Left kidney (tissue), 2 donors: ENCODE measurements around the gene N4BP3. TPM values are rescaled to one million over a fixed set of nuclear protein-coding genes. Genes with fewer than 3 reads are reported as not detected.

ENCODE experiments used
- DNase-seq: peaks from one replicate; pipeline ENCODE4 v3.0.0-alpha.2; 2013
- polyA plus RNA-seq: library from polyadenylated mRNA; unstranded; fragments of 120-200 nt; gene quantifications from one replicate; pipeline ENCODE4 v1.2.1, GENCODE V29; 2013; ENCODE audit not compliant: insufficient read length

The N4BP3 gene
- polyA plus RNA-seq, 1 donor = 3.4 TPM

DNA sequence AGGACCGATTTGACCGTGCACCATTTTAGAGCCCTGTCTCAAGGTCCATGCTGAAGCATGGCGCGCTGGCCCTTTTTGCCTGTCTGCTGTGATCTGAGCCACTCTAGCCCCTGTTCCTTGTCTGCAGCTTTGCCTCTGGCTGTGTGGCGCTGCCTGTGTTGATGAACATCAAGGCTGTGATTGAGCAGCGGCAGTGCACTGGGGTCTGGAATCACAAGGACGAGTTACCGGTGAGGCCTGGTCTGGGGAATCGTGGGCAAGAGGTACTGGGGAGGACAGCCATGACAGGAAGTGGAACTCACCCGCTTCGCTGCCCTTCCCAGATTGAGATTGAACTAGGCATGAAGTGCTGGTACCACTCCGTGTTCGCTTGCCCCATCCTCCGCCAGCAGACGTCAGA, 34.1 kb downstream of the N4BP3 start:
- DNase-seq = no peak

- no peak for DNase-seq
Measured at GRCh38 chr5:178149199-178149932, 36.0 kb downstream of the N4BP3 start.

GRCh38 chr5:178150977-178151734, 37.8 kb downstream of the N4BP3 start:
- no peak for DNase-seq

GRCh38 chr5:178152491-178153444, 39.4 kb downstream of the N4BP3 start:
- no peak for DNase-seq

GRCh38 chr5:178153530-178154340, 40.4 kb downstream of the N4BP3 start, which contains the start of gene NHP2:
TSS of gene NHP2 (minus strand) at chr5:178153885. CDS start at chr5:178153817, 68 bp downstream.
- peak; percentile 99 for DNase-seq

- no peak for DNase-seq
Measured at GRCh38 chr5:178155065-178155464, 41.7 kb downstream of the N4BP3 start.

DNA sequence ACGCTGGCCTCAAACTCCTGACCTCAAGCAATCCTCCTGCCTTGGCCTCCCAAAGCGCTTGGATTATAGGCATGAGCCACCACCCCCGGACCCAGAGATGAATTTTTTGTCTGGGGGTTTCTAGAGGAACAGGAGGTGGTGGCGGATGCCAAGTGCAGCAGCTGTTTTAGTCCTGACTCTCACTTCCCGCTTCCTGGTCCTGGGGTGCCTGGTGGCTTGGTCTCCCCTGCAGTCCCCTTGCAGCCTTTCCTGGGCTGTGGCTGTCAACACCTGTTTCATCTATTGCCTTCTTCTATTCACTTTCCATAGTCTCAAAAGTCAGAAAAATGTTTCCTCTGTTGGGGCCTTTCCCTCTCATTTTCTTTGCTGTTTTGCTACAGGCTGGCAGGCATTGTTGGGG, 46.8 kb downstream of the N4BP3 start:
- DNase-seq = no peak

GRCh38 chr5:178162481-178162880, 49.1 kb downstream of the N4BP3 start:
- no peak for DNase-seq

- DNase-seq = peak; percentile 87
Measured at GRCh38 chr5:178163772-178164735, 50.7 kb downstream of the N4BP3 start.

DNA sequence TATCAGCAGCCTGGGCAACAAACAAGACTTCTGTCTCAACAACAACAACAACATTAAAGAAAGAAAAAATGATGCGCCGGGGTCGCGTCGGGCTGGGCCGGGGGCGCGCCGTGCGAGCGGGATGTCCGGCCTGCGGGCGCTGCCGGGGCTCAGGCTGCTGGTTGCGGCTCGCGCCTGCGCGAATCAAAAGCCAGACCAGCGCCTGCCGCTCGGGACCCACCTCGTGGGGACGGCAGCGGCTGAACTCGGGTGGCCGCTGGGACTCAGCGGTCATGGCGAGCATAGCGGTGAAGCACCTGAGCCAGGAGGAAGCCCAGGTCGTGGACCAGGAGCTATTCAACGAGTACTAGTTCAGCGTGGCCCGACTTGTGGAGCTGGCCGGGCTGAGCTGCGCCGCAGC, 52.2 kb downstream of the N4BP3 start:
- DNase-seq = no peak

DNA sequence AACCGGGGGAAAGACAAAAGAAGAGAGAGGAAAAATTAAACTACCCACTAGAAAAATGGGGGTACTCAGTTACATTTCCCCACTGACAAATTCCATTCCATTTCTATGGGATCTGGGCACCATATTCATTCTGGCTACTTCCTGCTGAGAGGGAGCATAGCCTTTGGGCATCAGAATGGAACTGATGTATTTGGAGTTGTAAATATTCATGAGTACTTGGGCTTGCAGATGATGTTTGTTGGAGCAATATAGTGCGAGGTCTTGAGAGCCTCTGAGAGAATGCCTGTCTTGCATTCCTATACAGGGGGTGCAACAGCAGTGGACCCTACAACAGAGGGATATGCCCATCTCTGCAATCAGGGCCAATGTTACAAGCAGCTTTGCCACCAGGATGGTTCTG, 57.1 kb downstream of the N4BP3 start:
- no peak for DNase-seq

DNA sequence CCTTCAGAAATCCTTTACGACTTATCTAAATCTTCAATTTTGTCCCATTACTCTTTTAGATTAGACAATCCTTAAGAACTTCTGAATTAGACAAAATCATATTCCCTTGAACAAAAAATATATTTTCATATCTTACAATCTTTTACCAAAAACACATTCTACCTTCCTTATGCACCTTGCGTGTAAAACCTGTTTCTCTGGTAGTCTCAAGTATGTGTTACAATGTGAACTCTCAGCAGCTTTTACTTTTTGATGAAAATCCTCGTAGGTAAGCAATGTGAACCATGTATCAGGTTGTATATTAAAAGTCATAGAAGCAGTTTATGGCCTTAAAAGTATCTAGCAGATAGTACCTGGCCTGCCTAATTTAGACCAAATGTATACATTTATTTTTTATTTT, 61.1 kb downstream of the N4BP3 start:
- no peak for DNase-seq

Other genes with a start within 250 kb of the N4BP3 start
- gene PROP1, start 117.3 kb upstream of the N4BP3 start, polyA plus RNA-seq = not detected
- 30.6 TPM for gene RMND5B, start 17.5 kb downstream of the N4BP3 start, polyA plus RNA-seq
- gene NHP2, start 40.4 kb downstream of the N4BP3 start, polyA plus RNA-seq = 85.3 TPM
- not detected for gene GMCL2, start 73.8 kb downstream of the N4BP3 start, polyA plus RNA-seq
- gene HNRNPAB, start 91.0 kb downstream of the N4BP3 start, polyA plus RNA-seq = 163 TPM
- gene PHYKPL, start 119.3 kb downstream of the N4BP3 start, polyA plus RNA-seq = 118 TPM